OCI-LY7 (cell line): ENCODE measurements around the gene ADCY9.

ENCODE experiments used
- CTCF ChIP-seq: fragments of 200-600 bp; sonication (generic); conservative IDR thresholded peaks from 2 replicates; pipeline ENCODE4 v1.5.1; 2014; ENCODE audit warnings: mild to moderate bottlenecking, antibody characterized with exemption, low read length, moderate library complexity, mixed read lengths
- EZH2phosphoT487 ChIP-seq: fragments of 200-600 bp; sonication (generic); IDR thresholded peaks from 2 replicates; pipeline ENCODE4 v1.6.1; 2018; ENCODE audit warnings: low read depth, borderline replicate concordance, mild to moderate bottlenecking, mixed run types, antibody characterized with exemption, low read length, moderate library complexity, mixed read lengths

GRCh38 chr16:4016005-4016352, 100.3 kb downstream of the ADCY9 start:
- no peak for TF ChIP-seq CTCF
- TF ChIP-seq EZH2phosphoT487, result no peak
